GM10248 (cell line): Measurements from ENCODE around the gene PNPLA7.

ENCODE experiments used
- CTCF ChIA-PET: fragments of 300-600 bp; sonication (Branson Sonifier 250); formaldehyde crosslinking; extraction: SDS; loops from one replicate; lab custom pipeline; 2021; ENCODE audit warnings: antibody characterized with exemption; lab: Yijun Ruan, JAX
- POLR2A ChIA-PET: fragments of 350-650 bp; sonication (Branson Sonifier 250); formaldehyde crosslinking; extraction: SDS; loops from one replicate; lab custom pipeline; 2020; ENCODE audit warnings: antibody characterized with exemption; lab: Yijun Ruan, JAX
- DNase-seq: peaks from one replicate; pipeline ENCODE4 v3.0.0; 2012; ENCODE audit errors: extremely low spot score
- TF ChIP-seq, protein P1 (sequence below): IDR thresholded peaks from 2 replicates; pipeline ENCODE4 v1.5.1; 2012; ENCODE audit warnings: mild to moderate bottlenecking, low read depth; ENCODE audit errors: extremely low read depth, missing control alignments, control extremely low read depth

PNPLA7 gene

DNA sequence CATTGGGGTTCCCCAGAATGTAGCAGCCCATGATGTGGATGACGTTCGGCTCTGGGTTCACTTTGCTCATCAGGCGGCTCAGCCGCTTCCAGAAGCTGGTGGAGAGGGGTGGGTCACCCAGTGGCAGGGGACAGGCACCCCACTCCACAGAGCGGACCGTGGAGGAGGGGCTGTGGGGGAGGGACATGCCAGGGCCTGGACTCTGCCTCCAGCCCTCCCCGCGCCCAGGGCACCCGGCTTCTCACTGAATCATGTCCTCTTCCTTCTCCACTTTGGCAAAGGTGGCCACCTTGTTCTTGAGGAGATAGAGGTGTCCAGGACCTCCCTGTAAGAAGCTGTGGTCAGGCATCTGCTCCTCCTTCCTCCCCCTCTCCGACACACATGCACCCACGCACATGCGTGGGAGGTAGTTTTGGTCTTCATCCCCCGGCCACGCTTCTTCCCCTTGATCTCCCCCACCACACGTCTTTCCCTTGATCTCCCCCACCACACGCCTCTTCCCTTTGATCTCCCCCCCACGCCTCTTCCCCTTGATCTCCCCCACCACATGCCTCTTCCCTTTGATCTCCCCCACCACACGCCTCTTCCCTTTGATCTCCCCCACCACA, 100.2 kb downstream of the PNPLA7 start:
- ChIA-PET POLR2A (no interaction called here), CTCF (interaction anchor here (0.8 kb wide), 1 partner anchor 27 kb away, joined by 3 read pairs; the partner anchor contains the start of gene EXD3)
- TF ChIP-seq, protein P1, sequence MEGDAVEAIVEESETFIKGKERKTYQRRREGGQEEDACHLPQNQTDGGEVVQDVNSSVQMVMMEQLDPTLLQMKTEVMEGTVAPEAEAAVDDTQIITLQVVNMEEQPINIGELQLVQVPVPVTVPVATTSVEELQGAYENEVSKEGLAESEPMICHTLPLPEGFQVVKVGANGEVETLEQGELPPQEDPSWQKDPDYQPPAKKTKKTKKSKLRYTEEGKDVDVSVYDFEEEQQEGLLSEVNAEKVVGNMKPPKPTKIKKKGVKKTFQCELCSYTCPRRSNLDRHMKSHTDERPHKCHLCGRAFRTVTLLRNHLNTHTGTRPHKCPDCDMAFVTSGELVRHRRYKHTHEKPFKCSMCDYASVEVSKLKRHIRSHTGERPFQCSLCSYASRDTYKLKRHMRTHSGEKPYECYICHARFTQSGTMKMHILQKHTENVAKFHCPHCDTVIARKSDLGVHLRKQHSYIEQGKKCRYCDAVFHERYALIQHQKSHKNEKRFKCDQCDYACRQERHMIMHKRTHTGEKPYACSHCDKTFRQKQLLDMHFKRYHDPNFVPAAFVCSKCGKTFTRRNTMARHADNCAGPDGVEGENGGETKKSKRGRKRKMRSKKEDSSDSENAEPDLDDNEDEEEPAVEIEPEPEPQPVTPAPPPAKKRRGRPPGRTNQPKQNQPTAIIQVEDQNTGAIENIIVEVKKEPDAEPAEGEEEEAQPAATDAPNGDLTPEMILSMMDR: no peak
- no peak for DNase-seq

- DNase-seq: no peak
- CTCF ChIA-PET: interaction anchor here (1.3 kb wide), 1 partner anchor 12 kb away, joined by 3 read pairs; no protein-coding TSS in a partner anchor
- POLR2A ChIA-PET: no interaction called here
- TF ChIP-seq, protein P1: no peak
Observed at GRCh38 chr9:137449081-137449844, 100.9 kb downstream of the PNPLA7 start.

DNA sequence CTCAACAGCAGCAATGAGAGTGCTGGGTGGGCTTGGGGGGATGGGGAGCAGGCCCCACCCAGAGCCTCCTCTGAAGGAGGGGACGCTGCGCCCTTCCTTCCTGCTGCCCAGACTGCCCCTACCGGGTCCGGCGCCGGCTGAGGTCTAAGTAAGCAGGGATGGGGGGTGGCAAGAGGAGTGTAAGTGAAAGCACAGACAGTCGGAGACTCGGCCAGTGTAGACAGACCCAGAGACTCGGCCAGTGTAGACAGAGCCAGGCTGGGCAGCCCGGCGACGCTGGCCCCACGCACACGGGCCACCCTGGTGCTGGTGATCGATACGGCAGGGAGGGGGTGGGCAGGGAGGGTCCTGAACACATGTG, 101.6 kb downstream of the PNPLA7 start:
- ChIA-PET POLR2A (interaction anchor here (0.6 kb wide), 1 partner anchor 36 kb away, joined by 4 read pairs; no protein-coding TSS in a partner anchor), CTCF (interaction anchor here (1.3 kb wide), 1 partner anchor 13 kb away, joined by 3 read pairs; no protein-coding TSS in a partner anchor)
- DNase-seq: no peak
- TF ChIP-seq, protein P1: no peak

DNA sequence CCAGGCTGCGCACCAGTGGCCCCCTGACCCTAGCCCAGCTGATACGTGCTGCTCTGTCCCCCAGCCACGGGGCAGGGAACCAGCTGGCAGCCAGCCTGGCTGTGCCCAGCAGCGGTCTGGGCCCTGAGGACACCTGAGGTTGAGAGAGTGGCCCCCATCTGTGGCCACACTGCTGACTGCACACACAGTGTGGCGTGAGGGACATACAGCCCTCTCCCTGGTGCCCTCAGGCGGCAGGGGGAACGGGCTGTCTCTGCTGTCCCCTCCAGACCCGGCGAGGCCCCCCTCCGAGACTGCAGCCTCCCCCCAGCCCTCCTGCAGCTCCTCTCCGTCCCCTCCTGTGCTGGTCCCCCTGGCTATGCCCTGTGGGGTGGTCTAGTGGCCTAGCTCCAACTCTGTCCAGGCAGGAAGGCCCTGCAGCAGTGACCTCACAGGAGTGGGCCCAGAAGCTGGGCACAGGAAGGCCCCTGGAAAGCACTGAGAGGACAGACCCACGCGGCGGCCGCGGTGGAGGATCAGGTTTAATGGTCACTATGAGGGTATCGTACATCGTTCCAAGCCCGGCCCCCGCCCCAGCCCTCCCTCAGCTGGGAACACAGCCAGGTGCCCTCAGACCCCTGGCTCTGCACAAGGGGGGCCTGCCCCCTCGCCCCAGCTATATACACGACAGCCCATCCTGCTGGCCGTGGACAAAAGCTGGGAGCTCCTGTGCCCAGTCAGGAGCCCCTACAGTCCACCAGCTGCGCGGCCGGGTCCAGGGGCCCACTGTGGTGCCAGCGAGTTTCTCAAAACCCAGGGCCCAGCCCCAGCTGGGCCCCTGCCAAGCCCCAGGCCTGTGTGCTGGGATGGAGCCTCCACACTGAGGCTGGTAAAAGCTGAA, 102.2 kb downstream of the PNPLA7 start:
- CTCF ChIA-PET: interaction anchor here (1.0 to 1.3 kb wide), 3 partner anchors 14 to 161 kb away, joined by 3 to 4 read pairs (median 3); no protein-coding TSS in a partner anchor
- TF ChIP-seq, protein P1: no peak
- no peak for DNase-seq
- POLR2A ChIA-PET: interaction anchor here (0.6 kb wide), 2 partner anchors 36 to 147 kb away, joined by 4 to 5 read pairs; no protein-coding TSS in a partner anchor

- TF ChIP-seq, protein P1: no peak
- ChIA-PET POLR2A (no interaction called here), CTCF (interaction anchor here (1.0 to 3.7 kb wide), 6 partner anchors 12 to 160 kb away, joined by 3 to 41 read pairs (median 5); partner anchors contain the start of genes EXD3, NOXA1 and NSMF)
- no peak for DNase-seq
Observed at GRCh38 chr9:137446851-137447471, 103.2 kb downstream of the PNPLA7 start.
